Tibial nerve (tissue), 4 donors: Measurements from ENCODE around the gene TNPO1.
"Not testable (repeated sequence)": the region's sequence is repeated elsewhere in the genome, so short reads cannot be mapped to it uniquely, and the experiment has no call there.

Experiments used
- CTCF ChIP-seq, 5 experiments: fragments of 200-600 bp in 3 of 5; fragments of 450-650 bp in 2 of 5; sonication (generic) in 3 of 5; IDR thresholded peaks; one replicate each; pipeline ENCODE4 v1.5.1; 2016 to 2019; ENCODE audit warnings: antibody characterized with exemption in 5 of 5, mild to moderate bottlenecking in 3 of 5, moderate library complexity in 2 of 5
- EP300 ChIP-seq, 2 donors: sonication (generic); formaldehyde crosslinking; IDR thresholded peaks; one replicate each; pipeline ENCODE4 v1.6.1; 2017; ENCODE audit warnings: antibody characterized with exemption in 2 of 2, mild to moderate bottlenecking in 1 of 2
- POLR2A ChIP-seq, 2 donors: fragments of 450-650 bp; IDR thresholded peaks; one replicate each; pipeline ENCODE4 v1.6.1; 2017; ENCODE audit warnings: antibody characterized with exemption in 2 of 2, mild to moderate bottlenecking in 2 of 2, moderate library complexity in 2 of 2

GRCh38 chr5:72932686-72933085, 116.2 kb downstream of the TNPO1 start:
- not testable (repeated sequence) for TF ChIP-seq EP300, CTCF, POLR2A (IDR thresholded peaks at IDR 0.05)
